T-helper 1 cell treated with Interleukin-12 subunit alpha and Interleukin-12 subunit beta and Interleukin-4 antibody, amounts not matched to agents 30 μg/mL and 1 μg/mL, for 36 hours (primary cell): ENCODE results near the gene DLG4.
A peak's percentile ranks its signal among the peaks of the same experiment; 100 is the strongest.

Source experiments
- H3K27ac Mint-ChIP-seq: one replicate; pipeline ENCODE4 v1.8.0; 2021; ENCODE audit warnings: mild to moderate bottlenecking, mixed read lengths
- H3K27me3 Mint-ChIP-seq: one replicate; pipeline ENCODE4 v1.8.0; 2021; ENCODE audit warnings: low read depth, mixed read lengths
- H3K36me3 Mint-ChIP-seq: one replicate; pipeline ENCODE4 v1.8.0; 2021; ENCODE audit warnings: low read depth, mixed read lengths
- H3K4me1 Mint-ChIP-seq: one replicate; pipeline ENCODE4 v1.8.0; 2021; ENCODE audit warnings: low read depth, mixed read lengths
- H3K4me3 Mint-ChIP-seq: one replicate; pipeline ENCODE4 v1.8.0; 2021; ENCODE audit warnings: mild to moderate bottlenecking, moderate library complexity, mixed read lengths
- H3K9me3 Mint-ChIP-seq: one replicate; pipeline ENCODE4 v1.8.0; 2021; ENCODE audit warnings: mixed read lengths

Gene DLG4

DNA sequence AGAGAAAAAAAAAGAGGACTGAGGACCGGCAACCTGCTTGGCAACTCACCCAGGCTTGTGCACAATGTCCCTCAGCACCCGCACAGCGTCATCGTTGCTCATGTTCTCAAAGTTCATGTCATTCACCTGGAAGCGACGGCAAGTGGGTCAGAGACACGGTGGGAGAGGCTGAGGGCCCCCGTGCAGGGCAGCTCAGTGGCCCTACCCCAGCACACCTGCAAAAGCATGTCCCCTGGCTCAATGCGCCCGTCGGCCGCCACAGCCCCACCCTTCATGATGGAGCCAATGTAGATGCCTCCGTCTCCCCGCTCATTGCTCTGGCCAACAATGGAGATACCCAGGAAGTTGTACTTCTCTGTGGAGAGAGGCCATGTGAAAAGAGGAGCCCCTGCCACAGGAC lies 9.3 kb upstream of the DLG4 start:
- H3K9me3 Mint-ChIP-seq = no peaks in the 10 kb centered on the region
- no peaks in the 10 kb centered on the region for H3K27me3 Mint-ChIP-seq
- H3K27ac Mint-ChIP-seq = no peak overlapping the region
- H3K36me3 Mint-ChIP-seq = peaks cover 19% of the 10 kb centered on the region
- H3K4me3 Mint-ChIP-seq = no peak overlapping the region
- H3K4me1 Mint-ChIP-seq = peaks cover 25% of the 10 kb centered on the region

DNA sequence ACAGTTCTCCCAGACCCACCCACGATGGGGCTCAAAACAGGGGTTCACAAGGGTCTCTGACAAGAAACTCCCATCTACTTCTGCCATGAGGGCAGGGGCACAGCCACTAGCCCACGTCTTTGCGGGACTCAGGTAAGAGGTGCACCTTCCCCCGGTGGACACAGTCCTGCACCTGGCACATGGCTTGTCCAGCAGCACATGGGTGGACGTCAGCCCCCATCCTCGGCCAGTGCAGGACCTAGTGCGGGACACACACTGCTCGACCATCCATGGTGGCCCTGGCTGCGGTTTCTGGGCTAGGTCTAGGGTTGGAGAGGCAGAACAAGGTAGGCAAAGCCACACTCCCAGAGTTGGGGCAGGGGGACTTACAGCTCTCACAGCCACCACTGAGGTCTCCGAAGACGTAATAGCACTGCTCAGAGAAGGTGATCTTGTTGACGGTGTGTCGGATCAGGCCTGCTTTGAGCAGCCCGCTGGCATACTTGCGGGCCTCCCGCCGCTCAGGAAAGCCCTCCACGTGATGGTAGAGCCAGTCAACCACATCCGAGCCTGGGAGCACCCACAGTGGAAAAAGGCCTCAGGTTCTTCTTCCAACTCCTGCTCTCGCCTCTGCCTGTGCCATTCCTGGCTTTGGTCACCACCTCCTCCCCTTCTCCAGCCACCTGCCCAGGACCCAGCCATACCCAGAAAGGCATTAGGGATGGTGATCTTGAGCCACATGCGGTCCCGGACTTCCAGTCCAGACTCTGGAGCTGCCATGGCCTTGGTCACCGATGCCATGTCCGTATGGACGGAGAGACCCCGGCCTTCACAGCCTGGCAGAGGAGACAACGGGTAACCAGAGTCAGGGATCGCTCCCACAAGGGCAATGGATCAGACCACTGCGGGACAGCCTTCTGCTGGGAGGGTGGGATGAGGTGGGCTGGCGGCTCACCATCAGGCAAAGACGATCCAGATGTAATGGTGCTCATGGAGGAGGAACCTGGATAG lies 7.4 kb upstream of the DLG4 start:
- H3K27me3 Mint-ChIP-seq = no peaks in the 10 kb centered on the region
- H3K4me3 Mint-ChIP-seq = no peak overlapping the region
- H3K36me3 Mint-ChIP-seq = peaks cover 24% of the 10 kb centered on the region
- H3K27ac Mint-ChIP-seq = no peak overlapping the region
- no peaks in the 10 kb centered on the region for H3K9me3 Mint-ChIP-seq
- H3K4me1 Mint-ChIP-seq = peaks cover 12% of the 10 kb centered on the region

DNA sequence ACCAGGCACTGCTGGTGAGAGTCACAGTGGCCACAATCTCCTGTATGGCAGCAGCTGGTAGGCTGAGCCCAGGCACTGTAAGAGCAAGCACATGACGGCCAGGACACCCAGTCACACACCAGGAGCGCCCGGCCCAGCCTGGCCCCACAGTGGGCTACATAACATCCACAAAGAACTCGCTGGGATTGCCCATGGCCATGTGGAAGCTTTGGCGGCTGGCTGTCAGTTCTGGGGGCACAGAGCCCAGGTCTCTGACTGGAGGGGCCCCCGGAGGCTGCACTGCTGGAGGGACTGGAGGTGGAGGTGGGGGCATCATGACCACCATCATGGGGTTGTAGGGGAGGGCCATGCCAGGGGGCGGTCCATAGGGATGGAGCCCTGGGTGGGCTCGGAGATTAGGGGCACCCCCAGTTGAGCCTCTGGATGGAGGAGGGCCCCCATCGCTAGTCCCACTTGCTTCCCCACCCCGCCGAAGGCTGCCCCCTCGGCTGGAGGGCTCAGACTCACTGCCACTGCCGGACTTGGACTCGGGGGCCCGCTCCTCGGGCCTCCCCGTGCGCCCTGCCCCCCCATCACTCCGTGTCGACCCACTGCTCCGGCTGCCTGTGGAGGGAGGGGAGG lies 6.2 kb upstream of the DLG4 start:
- peaks cover 25% of the 10 kb centered on the region for H3K36me3 Mint-ChIP-seq

GRCh38 chr17:7224661-7225111 lies 5.0 kb upstream of the DLG4 start:
- H3K4me3 Mint-ChIP-seq = no peak overlapping the region
- H3K27ac Mint-ChIP-seq = no peak overlapping the region
- peaks cover 26% of the 10 kb centered on the region for H3K36me3 Mint-ChIP-seq
- H3K4me1 Mint-ChIP-seq = peaks cover 20% of the 10 kb centered on the region
- H3K27me3 Mint-ChIP-seq = no peaks in the 10 kb centered on the region
- H3K9me3 Mint-ChIP-seq = no peaks in the 10 kb centered on the region

More for the DNA sequence above, 6.2 kb upstream of the DLG4 start:
- Mint-ChIP-seq H3K27me3 (no peaks in the 10 kb centered on the region), H3K4me1 (peaks cover 13% of the 10 kb centered on the region), H3K9me3 (no peaks in the 10 kb centered on the region), H3K4me3 (no peak overlapping the region), H3K27ac (no peak overlapping the region)

DNA sequence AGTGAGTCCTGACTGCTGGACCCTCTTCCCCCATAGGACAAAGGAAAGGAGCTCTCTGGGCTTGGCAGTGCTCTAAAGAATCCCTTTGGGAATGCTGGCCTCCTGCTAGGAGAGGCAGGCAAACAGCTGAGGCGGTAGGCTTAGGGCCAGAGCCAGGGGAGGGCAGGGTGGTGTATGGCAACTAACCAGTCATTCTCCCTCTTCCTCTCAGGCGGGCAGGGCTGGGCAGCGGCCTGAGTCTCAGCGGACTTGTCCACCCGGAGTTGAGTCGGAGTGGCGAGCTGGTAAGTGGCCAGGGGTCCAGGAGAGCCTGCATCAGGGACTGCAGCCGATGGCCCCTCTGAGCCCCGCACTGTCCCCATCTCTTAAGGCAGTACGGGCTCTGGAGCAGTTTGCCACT lies 4.5 kb upstream of the DLG4 start:
- no peak overlapping the region for H3K4me3 Mint-ChIP-seq
- peaks cover 23% of the 10 kb centered on the region for H3K36me3 Mint-ChIP-seq

DNA sequence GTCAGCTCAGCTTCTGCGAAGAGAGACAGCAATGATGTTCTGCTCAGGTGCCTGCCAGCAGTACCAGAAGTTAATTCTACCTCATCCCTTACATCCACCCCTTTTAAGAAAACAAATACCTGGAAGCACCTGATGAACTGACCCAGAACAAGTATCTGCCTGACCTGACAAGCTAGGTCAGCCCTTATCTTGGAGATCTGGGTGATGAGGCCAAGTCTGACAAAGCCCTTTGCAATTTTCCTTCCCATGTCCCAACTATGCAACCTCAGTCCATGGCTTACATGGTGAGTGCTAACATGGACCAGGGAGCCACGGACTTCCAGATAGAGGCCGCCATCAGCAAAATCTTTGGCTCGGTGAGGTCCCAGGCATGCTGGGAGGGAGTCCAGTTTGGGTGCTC lies 3.7 kb upstream of the DLG4 start:
- no peaks in the 10 kb centered on the region for H3K9me3 Mint-ChIP-seq
- no peaks in the 10 kb centered on the region for H3K27me3 Mint-ChIP-seq
- peaks cover 29% of the 10 kb centered on the region for H3K4me1 Mint-ChIP-seq
- no peak overlapping the region for H3K4me3 Mint-ChIP-seq
- H3K27ac Mint-ChIP-seq = no peak overlapping the region
- H3K36me3 Mint-ChIP-seq = peaks cover 20% of the 10 kb centered on the region

More for the DNA sequence above, 4.5 kb upstream of the DLG4 start:
- Mint-ChIP-seq H3K27me3 (no peaks in the 10 kb centered on the region), H3K9me3 (no peaks in the 10 kb centered on the region), H3K27ac (no peak overlapping the region), H3K4me1 (peaks cover 24% of the 10 kb centered on the region)

DNA sequence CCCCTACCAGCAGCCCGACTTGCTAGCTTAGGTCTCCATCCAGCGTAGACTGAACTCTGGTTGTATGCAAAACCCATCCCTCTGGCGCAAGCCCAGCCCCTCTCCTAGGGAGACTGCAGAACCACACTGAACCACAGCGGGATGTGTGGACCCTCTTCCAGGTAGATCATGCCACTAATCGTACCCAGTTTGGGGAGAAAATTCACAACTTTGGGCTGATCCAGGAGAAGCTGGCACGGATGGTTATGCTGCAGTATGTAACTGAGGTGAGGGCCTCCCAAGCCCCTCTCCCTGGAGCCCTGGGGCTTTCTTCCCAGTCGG lies 3.3 kb upstream of the DLG4 start:
- Mint-ChIP-seq H3K27me3 (no peaks in the 10 kb centered on the region), H3K4me1 (peaks cover 29% of the 10 kb centered on the region), H3K36me3 (peaks cover 16% of the 10 kb centered on the region), H3K4me3 (no peak overlapping the region), H3K9me3 (no peaks in the 10 kb centered on the region), H3K27ac (no peak overlapping the region)

GRCh38 chr17:7222093-7222971 lies 2.7 kb upstream of the DLG4 start:
- H3K36me3 Mint-ChIP-seq = peaks cover 15% of the 10 kb centered on the region
- no peak overlapping the region for H3K4me3 Mint-ChIP-seq
- no peaks in the 10 kb centered on the region for H3K27me3 Mint-ChIP-seq
- H3K4me1 Mint-ChIP-seq = peaks cover 33% of the 10 kb centered on the region
- H3K27ac Mint-ChIP-seq = no peak overlapping the region
- H3K9me3 Mint-ChIP-seq = no peaks in the 10 kb centered on the region

DNA sequence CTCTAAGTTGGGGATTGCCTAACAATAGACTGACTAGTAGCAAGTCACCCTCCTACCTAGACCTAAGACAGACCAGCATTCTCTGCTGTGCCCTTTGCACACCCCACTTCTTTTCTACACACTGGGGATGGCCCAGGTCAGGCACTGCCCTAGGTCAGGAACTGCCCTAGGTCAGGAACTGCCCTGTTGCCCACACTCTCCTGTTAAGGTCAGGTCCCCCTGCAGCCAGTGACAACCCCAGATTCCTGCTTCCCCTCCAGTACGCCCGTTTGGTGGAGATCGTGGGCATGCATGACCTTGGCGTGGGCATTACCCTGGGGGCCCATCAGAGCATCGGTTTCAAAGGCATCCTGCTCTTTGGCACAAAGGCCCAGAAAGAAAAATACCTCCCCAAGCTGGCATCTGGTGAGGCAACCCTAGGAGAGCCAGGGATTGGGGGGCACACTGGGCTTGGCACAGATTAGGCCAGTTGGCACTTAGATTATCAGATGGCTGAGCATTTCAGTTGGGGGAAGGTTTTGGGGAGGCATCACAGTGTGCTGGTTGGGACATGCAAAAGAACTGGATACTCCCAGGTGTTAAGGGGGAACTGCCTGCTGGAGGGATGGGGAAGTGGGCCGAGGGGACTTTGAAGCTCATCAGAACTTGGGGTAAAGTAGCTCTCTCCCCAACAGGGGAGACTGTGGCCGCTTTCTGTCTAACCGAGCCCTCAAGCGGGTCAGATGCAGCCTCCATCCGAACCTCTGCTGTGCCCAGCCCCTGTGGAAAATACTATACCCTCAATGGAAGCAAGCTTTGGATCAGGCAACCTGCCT lies 1.8 kb upstream of the DLG4 start:
- Mint-ChIP-seq H3K9me3 (no peaks in the 10 kb centered on the region), H3K36me3 (peaks cover 15% of the 10 kb centered on the region), H3K4me3 (peak overlapping the region; percentile 96), H3K27ac (peak overlapping the region; percentile 91), H3K4me1 (peaks cover 37% of the 10 kb centered on the region), H3K27me3 (no peaks in the 10 kb centered on the region)

GRCh38 chr17:7220593-7221277 lies 1.1 kb upstream of the DLG4 start:
- Mint-ChIP-seq H3K4me1 (peaks cover 44% of the 10 kb centered on the region), H3K36me3 (peaks cover 15% of the 10 kb centered on the region), H3K27ac (peak overlapping the region; percentile 91), H3K9me3 (no peaks in the 10 kb centered on the region), H3K27me3 (no peaks in the 10 kb centered on the region), H3K4me3 (peak overlapping the region; percentile 96)

- Mint-ChIP-seq H3K4me1 (peaks cover 55% of the 10 kb centered on the region), H3K27me3 (no peaks in the 10 kb centered on the region), H3K4me3 (peak overlapping the region; percentile 96), H3K9me3 (no peaks in the 10 kb centered on the region), H3K27ac (peak overlapping the region; percentile 95), H3K36me3 (peaks cover 13% of the 10 kb centered on the region)
These were observed 316 bp downstream of the DLG4 start for GRCh38 chr17:7219229-7219811.

- peaks cover 58% of the 10 kb centered on the region for H3K4me1 Mint-ChIP-seq
- no peaks in the 10 kb centered on the region for H3K27me3 Mint-ChIP-seq
- H3K27ac Mint-ChIP-seq = peak overlapping the region; percentile 64
- H3K36me3 Mint-ChIP-seq = peaks cover 9% of the 10 kb centered on the region
- no peaks in the 10 kb centered on the region for H3K9me3 Mint-ChIP-seq
- peak overlapping the region; percentile 96 for H3K4me3 Mint-ChIP-seq
These were observed 878 bp downstream of the DLG4 start for GRCh38 chr17:7218758-7219157.

DNA sequence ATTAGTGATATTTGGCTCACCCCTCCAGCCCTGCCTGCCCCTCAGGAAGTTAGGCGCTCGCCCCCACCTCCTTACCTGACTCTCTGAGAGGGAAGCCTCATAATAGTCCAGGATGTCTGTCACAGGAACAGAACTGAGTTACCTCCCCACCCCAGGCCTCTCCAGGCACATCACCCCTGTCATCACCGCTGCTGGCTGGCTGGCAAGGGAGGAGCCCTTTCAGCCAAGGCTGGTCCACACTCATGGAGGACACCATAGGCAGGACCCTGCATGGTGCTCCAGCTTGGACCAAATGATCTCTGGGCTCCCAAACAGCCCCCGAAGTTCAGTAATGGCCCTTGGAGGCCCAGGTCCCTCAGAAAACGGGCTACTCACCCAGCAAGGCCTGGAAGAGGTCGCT lies 1.5 kb downstream of the DLG4 start:
- Mint-ChIP-seq H3K9me3 (no peaks in the 10 kb centered on the region), H3K4me1 (peaks cover 63% of the 10 kb centered on the region), H3K27me3 (peaks cover 6% of the 10 kb centered on the region), H3K4me3 (peak overlapping the region; percentile 82), H3K36me3 (peaks cover 4% of the 10 kb centered on the region), H3K27ac (peak overlapping the region; percentile 82)
